ENCODE results near the gene CNTNAP2. TPM values are rescaled to one million over a fixed set of nuclear protein-coding genes. Genes with fewer than 3 reads are reported as not detected.

Gene CNTNAP2
- total and polyA plus RNA-seq, 2 of the 4 experiments (the other 2 are of a cell fraction): not detected

GRCh38 chr7:148332191-148333186, 2215.9 kb downstream of the CNTNAP2 start:
- Histone ChIP-seq H3K18ac (ENCODE audit: low read depth, low read length) (no peak overlapping the region), H2BK5ac (ENCODE audit: low read depth, low read length, poor library complexity, severe bottlenecking) (no peak overlapping the region), H3K4ac (ENCODE audit: low read depth, low read length) (no peak overlapping the region), H3K9me1 (ENCODE audit: insufficient read depth, low read length) (no peaks in the 10 kb centered on the region), H3K27ac (ENCODE audit: insufficient read depth, low read length) (no peak overlapping the region), H2BK120ac (ENCODE audit: low read depth, low read length) (no peak overlapping the region), H2AK9ac (replicated peaks; ENCODE audit: low read depth, low read length, poor library complexity) (no peak overlapping the region), H3K9ac (ENCODE audit: low read depth, low read length) (no peak overlapping the region), H3K4me1 (ENCODE audit: control insufficient read depth, insufficient read depth, low read length) (no peaks in the 10 kb centered on the region), H3K4me3 (ENCODE audit: insufficient read depth, low read depth, low read length) (no peak overlapping the region), H4K5ac (ENCODE audit: low read depth, low read length) (no peak overlapping the region), H3K9me3 (ENCODE audit: control insufficient read depth, insufficient read depth, low read length) (peaks cover 36% of the 10 kb centered on the region), H2BK20ac (ENCODE audit: low read depth, low read length) (no peak overlapping the region), H4K8ac (ENCODE audit: low read depth in 2 of 2, low read length in 2 of 2) (no peak overlapping the region), H2AFZ (replicated peaks; ENCODE audit: low read length, poor library complexity) (no peak overlapping the region), H3K79me1 (ENCODE audit: low read depth in 1 of 2, low read length in 2 of 2) (no peaks in the 10 kb centered on the region), H3K36me3 (ENCODE audit: control insufficient read depth, insufficient read depth, low read length) (no peaks in the 10 kb centered on the region), H4K20me1 (ENCODE audit: insufficient read depth, low read length) (no peaks in the 10 kb centered on the region), H3K27me3 (ENCODE audit: control insufficient read depth, insufficient read depth, low read length) (no peaks in the 10 kb centered on the region), H2BK15ac (ENCODE audit: low read depth, low read length) (no peak overlapping the region), H3K14ac (replicated peaks; ENCODE audit: low read depth, low read length) (no peak overlapping the region), H3K56ac (ENCODE audit: extremely low read depth, insufficient read depth, low read length) (no peak overlapping the region), H3K23ac (ENCODE audit: low read depth, low read length) (no peak overlapping the region), H3K4me2 (ENCODE audit: low read depth, low read length) (no peak overlapping the region), H4K91ac (ENCODE audit: insufficient read depth, low read depth, low read length) (no peak overlapping the region), H2AK5ac (ENCODE audit: low read depth, low read length) (no peak overlapping the region)
- DNase-seq (no peak), ATAC-seq (ENCODE audit: low read depth) (no peak)
- in situ Hi-C loops (cut with MboI; ENCODE audit: low sequenced_read_pairs) (no loop called here), dilution Hi-C loops (cut with HindIII; ENCODE audit: low sequenced_read_pairs, unreplicated experiment) (no loop called here), intact Hi-C loops (cut with micrococcal nuclease) (no loop called here)
- WGBS, 2 experiments (ENCODE audit: extremely low coverage in 2 of 2, insufficient read length in 1 of 2): no CpG with 5 or more reads among the region's 8 CpGs
- ChIA-PET CTCF (interaction anchor here (0.5 kb wide), 1 partner anchor 10 kb away, joined by 3 read pairs; no protein-coding TSS in a partner anchor), POLR2A (ENCODE audit: unreplicated experiment) (no interaction called here)
- BruUV-seq (replicated peaks): no TSS peak
- TF ChIP-seq, protein P1, sequence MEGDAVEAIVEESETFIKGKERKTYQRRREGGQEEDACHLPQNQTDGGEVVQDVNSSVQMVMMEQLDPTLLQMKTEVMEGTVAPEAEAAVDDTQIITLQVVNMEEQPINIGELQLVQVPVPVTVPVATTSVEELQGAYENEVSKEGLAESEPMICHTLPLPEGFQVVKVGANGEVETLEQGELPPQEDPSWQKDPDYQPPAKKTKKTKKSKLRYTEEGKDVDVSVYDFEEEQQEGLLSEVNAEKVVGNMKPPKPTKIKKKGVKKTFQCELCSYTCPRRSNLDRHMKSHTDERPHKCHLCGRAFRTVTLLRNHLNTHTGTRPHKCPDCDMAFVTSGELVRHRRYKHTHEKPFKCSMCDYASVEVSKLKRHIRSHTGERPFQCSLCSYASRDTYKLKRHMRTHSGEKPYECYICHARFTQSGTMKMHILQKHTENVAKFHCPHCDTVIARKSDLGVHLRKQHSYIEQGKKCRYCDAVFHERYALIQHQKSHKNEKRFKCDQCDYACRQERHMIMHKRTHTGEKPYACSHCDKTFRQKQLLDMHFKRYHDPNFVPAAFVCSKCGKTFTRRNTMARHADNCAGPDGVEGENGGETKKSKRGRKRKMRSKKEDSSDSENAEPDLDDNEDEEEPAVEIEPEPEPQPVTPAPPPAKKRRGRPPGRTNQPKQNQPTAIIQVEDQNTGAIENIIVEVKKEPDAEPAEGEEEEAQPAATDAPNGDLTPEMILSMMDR (conservative IDR thresholded peaks at IDR 0.05; ENCODE audit: low read depth, low read length): no peak
- TF ChIP-seq CEBPB (IDR thresholded peaks at IDR 0.05; ENCODE audit: low read depth, low read length): no peak
- no peak for TF ChIP-seq RCOR1 (IDR thresholded peaks at IDR 0.05; ENCODE audit: insufficient replicate concordance, low read length)
- TF ChIP-seq MXI1 (IDR thresholded peaks at IDR 0.05; ENCODE audit: borderline replicate concordance, low read depth, low read length): no peak
- no peak for TF ChIP-seq RFX5 (IDR thresholded peaks at IDR 0.05; ENCODE audit: low read depth, low read length)
- no peak for TF ChIP-seq MAFK (IDR thresholded peaks at IDR 0.05; ENCODE audit: low read depth, low read length)
- no peak for TF ChIP-seq RAD21 (IDR thresholded peaks at IDR 0.05; ENCODE audit: low read length)
